ENCODE results near the gene AGBL1.

The AGBL1 gene

DNA sequence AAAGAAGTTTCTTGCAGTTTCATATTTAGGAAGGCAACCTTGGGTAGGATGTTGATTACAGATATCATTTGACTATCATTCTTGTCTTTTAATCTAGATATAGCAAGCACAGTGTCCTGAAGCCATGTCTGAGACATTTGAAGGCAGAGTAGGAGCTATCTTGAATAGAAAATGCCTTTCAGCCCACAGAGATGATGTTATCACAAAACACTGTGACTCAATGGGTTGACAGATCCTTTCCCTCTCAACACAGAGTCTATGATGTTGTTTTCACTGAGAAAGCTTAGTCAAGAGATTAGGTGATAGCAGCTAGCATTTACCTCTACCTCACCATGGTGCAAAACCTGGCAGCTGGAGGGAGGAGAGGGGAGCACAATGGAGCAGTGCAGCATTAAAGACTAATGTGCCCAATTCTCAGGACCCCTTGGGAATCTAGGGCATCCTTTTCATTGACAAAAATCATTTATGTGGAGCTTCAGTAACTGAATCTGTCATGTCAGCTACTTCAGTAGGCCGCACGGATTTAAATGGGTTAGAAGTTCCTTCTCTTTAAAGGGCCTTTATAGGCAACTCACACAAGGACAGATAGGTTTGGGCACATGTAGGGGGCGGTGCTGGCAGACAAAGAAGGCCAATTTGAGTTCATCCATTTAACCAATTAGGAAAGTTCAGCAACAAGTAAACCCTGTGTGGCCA lies 121.8 kb downstream of the AGBL1 start:
- H3K4me3 ChIP-seq (ENCODE audit: low read depth, low read length) = no peak overlapping the region
- TF ChIP-seq, protein P1, sequence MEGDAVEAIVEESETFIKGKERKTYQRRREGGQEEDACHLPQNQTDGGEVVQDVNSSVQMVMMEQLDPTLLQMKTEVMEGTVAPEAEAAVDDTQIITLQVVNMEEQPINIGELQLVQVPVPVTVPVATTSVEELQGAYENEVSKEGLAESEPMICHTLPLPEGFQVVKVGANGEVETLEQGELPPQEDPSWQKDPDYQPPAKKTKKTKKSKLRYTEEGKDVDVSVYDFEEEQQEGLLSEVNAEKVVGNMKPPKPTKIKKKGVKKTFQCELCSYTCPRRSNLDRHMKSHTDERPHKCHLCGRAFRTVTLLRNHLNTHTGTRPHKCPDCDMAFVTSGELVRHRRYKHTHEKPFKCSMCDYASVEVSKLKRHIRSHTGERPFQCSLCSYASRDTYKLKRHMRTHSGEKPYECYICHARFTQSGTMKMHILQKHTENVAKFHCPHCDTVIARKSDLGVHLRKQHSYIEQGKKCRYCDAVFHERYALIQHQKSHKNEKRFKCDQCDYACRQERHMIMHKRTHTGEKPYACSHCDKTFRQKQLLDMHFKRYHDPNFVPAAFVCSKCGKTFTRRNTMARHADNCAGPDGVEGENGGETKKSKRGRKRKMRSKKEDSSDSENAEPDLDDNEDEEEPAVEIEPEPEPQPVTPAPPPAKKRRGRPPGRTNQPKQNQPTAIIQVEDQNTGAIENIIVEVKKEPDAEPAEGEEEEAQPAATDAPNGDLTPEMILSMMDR (conservative IDR thresholded peaks at IDR 0.05; ENCODE audit: low read depth, low read length) = no peak
- DNase-seq (ENCODE audit: low read depth) = no peak

DNA sequence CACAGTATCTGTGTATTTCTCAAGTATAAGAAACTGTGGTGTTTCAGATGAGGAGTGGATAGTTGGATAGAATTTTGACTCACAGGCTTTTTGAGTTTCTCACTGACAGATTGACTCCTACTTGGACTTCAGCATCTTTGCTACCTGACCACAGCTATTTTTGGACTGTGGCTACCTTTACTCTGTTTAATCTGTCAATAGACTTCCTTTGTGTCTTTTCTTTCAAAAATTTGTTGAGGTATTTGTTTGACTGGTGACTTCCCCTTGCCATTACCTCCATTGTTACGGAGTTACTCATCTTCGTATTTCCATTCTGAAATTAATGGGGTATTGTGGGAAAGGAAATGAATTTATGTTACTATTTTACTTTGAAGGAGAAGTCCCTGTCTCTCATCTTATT lies 123.8 kb downstream of the AGBL1 start:
- TF ChIP-seq, protein P1 (conservative IDR thresholded peaks at IDR 0.05; ENCODE audit: low read depth, low read length) = no peak
- no peak overlapping the region for H3K4me3 ChIP-seq (ENCODE audit: low read depth, low read length)
- no peak for DNase-seq (ENCODE audit: low read depth)

DNA sequence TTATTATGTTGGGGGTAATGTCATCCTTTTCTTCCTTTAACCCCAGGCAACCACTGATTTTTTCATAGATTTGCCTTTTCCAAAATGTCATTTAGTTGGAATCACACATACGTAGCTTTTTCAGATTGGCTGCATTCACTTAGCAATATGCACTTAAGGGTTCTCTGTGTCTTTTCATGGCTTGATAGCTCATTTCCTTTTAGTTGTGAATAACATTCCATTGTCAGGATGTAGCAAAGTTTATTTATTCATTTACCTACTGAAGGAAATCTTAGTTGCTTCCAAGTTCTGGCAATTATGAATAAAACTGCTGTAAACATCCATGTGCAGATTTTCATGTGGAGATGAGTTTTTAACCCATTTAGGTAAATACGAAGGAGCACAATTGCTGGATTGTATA lies 125.4 kb downstream of the AGBL1 start:
- no peak overlapping the region for H3K4me3 ChIP-seq (ENCODE audit: low read depth, low read length)
- no peak for DNase-seq (ENCODE audit: low read depth)
- TF ChIP-seq, protein P1 (conservative IDR thresholded peaks at IDR 0.05; ENCODE audit: low read depth, low read length) = no peak

DNA sequence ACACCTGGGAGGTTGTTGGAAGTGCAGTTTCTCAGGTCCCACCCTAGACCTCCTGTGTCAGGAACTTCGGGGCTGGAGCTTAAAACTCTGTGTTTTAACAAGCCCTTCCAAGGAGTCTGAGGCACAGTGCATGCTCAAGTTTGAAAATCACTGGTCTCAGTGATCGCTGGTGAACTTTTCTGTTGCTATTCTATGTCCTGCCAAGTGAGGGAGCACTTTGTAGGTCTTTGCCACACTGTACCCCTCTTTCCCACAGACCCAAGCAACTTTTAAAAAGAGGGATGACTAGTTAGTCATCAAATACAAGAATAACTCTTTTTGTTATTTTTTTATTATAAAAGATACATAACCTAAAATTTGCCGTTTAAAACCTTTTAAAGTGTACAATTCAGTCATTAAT lies 133.7 kb downstream of the AGBL1 start:
- H3K4me3 ChIP-seq (ENCODE audit: low read depth, low read length) = no peak overlapping the region
- DNase-seq (ENCODE audit: low read depth) = no peak
- TF ChIP-seq, protein P1 (conservative IDR thresholded peaks at IDR 0.05; ENCODE audit: low read depth, low read length) = no peak

DNA sequence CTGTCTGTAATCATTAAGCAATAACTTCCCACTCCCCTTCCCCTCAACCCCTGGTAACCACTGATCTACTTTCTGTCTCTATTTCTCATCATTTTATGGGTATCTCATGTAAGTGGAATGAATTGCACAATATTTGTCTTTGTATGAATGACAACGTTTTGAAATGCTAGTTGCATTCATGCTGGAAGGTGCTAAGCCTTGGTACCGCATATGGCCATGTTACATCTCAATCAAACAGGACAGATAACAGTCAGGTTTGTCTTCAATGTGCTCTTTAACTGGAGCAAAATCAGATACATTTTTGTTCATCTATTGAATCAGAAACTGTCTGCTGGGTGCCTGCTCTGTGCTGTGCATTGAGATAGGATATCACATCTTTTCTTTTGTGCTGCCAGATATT lies 134.2 kb downstream of the AGBL1 start:
- no peak for DNase-seq (ENCODE audit: low read depth)
- no peak overlapping the region for H3K4me3 ChIP-seq (ENCODE audit: low read depth, low read length)
- TF ChIP-seq, protein P1 (conservative IDR thresholded peaks at IDR 0.05; ENCODE audit: low read depth, low read length) = no peak

DNA sequence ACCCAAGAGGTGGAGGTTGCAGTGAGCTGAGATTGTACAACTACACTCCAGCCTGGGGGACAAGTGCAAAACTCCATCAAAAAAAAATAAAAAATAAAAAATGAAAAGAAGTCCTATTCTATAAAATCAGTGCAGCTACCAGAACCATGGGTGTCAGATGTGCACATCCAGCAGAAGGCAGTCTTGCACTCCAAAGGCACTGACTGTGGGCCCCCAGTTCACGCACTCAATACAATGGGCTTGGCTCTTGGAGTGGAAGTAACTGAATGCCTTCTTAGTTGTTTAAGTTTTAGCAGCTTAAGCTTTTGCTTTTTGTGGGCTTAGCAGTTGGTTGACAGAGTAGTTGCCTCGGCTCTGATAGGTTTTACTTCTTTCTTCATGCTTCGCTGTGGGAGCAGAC lies 141.4 kb downstream of the AGBL1 start:
- TF ChIP-seq, protein P1 (conservative IDR thresholded peaks at IDR 0.05; ENCODE audit: low read depth, low read length) = no peak
- DNase-seq (ENCODE audit: low read depth) = no peak

DNA sequence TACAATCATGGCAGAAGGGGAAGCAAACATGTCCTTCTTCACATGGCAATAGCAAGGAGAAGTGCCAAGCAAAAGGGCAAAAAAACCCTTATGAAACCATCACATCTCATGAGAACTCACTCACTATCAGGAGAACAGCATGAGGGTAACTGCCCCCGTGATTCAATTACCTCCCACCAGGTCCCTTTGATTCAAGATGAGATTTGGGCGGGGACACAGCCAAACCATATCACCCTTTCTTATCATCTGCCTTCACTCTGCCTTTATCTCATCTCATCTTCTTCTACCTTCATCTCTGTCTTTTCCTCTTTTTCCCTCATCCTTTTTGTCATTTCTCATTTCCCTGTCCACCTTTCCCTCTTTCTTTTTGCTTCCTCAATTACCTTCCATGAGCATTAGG lies 149.6 kb downstream of the AGBL1 start:
- DNase-seq (ENCODE audit: low read depth) = no peak
- no peak overlapping the region for H3K4me3 ChIP-seq (ENCODE audit: low read depth, low read length)
- TF ChIP-seq, protein P1 (conservative IDR thresholded peaks at IDR 0.05; ENCODE audit: low read depth, low read length) = no peak

More for the DNA sequence above, 141.4 kb downstream of the AGBL1 start:
- no peak overlapping the region for H3K4me3 ChIP-seq (ENCODE audit: low read depth, low read length)

All from choroid plexus epithelial cell (primary cell).